Measurements from ENCODE around the gene TUBB4B. TPM values are rescaled to one million over a fixed set of nuclear protein-coding genes. Genes with fewer than 3 reads are reported as not detected.

TUBB4B gene
- total RNA-seq, 4 donors from 2014 or later = 174 to 409 (median 322) TPM

DNA sequence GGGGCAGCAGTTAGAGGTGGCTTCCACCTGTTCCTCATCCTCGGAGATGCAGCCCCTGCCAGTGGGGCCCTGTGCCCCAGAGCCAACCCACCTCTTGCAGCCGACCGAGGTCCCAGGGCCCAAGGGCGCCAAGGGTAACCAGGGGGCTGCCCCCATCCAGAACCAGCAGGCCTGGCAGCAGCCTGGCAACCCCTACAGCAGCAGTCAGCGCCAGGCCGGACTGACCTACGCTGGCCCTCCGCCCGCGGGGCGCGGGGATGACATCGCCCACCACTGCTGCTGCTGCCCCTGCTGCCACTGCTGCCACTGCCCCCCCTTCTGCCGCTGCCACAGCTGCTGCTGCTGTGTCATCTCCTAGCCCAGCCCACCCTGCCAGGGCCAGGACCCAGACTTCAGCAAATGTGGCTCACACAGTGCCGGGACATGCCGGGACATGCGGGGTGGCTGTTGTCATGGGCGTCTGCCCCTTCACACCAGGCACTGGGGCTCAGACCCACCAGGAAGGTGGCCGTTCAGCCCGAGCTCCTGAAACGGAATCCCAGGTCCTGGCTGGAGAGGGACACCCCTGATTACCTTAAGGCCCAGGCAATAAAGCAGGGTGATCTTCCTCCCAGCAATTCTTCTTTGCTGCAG lies 15.3 kb upstream of the TUBB4B start:
- no peaks in the 10 kb centered on the region for H3K27me3 ChIP-seq
- peaks cover 8 to 62% (median 19%) of the 10 kb centered on the region in 4 donors for H3K4me1 ChIP-seq
- H3K9me3 ChIP-seq = no peaks in the 10 kb centered on the region
- TF ChIP-seq, protein P1, sequence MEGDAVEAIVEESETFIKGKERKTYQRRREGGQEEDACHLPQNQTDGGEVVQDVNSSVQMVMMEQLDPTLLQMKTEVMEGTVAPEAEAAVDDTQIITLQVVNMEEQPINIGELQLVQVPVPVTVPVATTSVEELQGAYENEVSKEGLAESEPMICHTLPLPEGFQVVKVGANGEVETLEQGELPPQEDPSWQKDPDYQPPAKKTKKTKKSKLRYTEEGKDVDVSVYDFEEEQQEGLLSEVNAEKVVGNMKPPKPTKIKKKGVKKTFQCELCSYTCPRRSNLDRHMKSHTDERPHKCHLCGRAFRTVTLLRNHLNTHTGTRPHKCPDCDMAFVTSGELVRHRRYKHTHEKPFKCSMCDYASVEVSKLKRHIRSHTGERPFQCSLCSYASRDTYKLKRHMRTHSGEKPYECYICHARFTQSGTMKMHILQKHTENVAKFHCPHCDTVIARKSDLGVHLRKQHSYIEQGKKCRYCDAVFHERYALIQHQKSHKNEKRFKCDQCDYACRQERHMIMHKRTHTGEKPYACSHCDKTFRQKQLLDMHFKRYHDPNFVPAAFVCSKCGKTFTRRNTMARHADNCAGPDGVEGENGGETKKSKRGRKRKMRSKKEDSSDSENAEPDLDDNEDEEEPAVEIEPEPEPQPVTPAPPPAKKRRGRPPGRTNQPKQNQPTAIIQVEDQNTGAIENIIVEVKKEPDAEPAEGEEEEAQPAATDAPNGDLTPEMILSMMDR (IDR thresholded peaks at IDR 0.05) = no peak
- no peak for TF ChIP-seq POLR2A (IDR thresholded peaks at IDR 0.05)
- no peak overlapping the region for H3K27ac ChIP-seq
- DNase-seq = peak in 1 of 3 donors; percentile 46
- H3K36me3 ChIP-seq = no peaks in the 10 kb centered on the region
- H3K4me3 ChIP-seq = no peak overlapping the region

DNA sequence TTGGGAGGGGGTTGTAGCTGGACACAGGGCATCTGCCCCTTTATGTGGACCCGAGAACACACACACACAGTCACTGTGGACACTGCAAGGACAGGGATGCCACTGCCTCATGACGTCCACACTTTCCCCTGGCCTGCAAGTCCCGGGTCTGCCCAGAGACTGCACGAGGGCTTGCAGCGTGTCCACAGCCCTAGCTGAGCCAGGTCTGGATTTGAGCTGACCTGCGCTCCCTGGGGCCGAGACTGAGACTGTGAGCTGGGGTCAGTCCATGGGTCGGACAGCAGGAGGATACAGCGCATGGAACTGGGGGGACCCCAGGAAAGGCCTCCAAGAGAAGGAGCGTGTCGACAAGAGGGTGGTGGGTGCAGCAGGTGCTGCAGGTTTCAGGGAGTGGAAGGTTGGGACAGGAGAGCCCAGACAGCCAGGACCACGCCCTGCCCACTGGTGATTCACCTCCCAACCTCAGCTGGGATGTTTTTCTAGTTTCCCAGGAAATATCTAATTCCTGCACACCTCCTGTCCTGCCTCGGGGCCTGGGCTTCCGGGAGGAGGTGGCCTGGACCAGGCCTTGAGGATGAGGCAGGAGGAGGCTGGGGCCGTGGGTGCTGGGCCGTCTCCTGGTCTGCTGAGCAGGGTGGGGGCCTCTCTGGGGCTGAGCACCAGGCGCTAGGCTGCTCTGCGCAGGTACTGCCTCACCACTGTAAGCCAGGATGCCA lies 14.6 kb upstream of the TUBB4B start:
- TF ChIP-seq, protein P1 (IDR thresholded peaks at IDR 0.05) = no peak
- TF ChIP-seq POLR2A (IDR thresholded peaks at IDR 0.05) = no peak
- Histone ChIP-seq H3K27me3 (no peaks in the 10 kb centered on the region), H3K4me1 (peaks cover 8 to 64% (median 18%) of the 10 kb centered on the region in 4 donors), H3K9me3 (no peaks in the 10 kb centered on the region), H3K36me3 (no peaks in the 10 kb centered on the region), H3K4me3 (no peak overlapping the region), H3K27ac (peak overlapping the region in 1 of 4 donors; percentile 40)
- DNase-seq = no peak

DNA sequence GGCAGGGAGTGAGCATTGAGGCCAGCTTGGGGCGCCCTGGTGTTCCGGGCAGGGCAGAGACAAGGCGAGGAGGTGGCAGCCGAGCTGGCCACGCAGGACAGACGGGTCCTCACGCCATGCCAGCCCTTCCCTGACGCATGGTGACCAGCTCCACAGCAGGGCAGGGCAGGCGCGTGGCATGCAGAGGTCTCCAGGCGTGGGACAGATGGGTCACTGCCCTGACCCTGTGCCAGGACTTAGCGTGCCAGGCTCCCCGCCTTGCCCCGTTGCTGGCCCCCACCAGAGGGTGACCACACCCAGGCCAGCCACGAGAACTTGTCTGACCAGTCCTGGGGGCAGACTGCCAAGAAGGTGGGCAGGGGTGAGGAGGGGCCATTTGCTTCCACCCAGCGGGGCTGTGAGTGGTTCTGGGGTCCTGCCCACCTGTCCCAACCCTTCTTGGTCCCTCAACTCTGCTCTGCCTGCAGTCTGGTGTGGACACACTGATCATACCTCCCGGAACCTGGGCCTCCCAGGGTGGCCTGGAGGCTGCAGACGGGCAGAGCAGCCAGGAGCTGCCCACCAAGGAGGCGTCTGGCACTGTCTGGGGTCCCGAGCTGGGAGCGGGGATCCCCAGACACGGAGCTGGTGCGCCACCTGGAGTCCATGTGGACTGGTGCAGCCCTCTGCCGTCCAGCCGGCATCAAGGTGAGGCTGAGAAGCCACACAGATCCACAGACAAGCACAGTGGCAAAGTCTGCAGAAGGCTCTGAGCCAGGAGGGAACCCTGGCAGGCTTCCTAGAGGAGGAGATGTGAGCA lies 13.8 kb upstream of the TUBB4B start, which contains the start of gene RNF224:
TSS of gene RNF224 (plus strand) at position 449 of the 799 bp plus-strand sequence. CDS start 834 bp downstream, outside the sequence.
- Histone ChIP-seq H3K27me3 (no peaks in the 10 kb centered on the region), H3K4me3 (no peak within 1 kb of the TSS), H3K36me3 (no peaks in the 10 kb centered on the region), H3K27ac (peak within 1 kb of the TSS in 1 of 4 donors; percentile 40), H3K4me1 (peaks cover 8 to 67% (median 15%) of the 10 kb centered on the region in 4 donors), H3K9me3 (no peaks in the 10 kb centered on the region)
- TF ChIP-seq POLR2A (IDR thresholded peaks at IDR 0.05) = no peak
- TF ChIP-seq, protein P1 (IDR thresholded peaks at IDR 0.05) = peak; percentile 89 to 98 (median 93)
- DNase-seq = peak; percentile 75 to 92 (median 90)

DNA sequence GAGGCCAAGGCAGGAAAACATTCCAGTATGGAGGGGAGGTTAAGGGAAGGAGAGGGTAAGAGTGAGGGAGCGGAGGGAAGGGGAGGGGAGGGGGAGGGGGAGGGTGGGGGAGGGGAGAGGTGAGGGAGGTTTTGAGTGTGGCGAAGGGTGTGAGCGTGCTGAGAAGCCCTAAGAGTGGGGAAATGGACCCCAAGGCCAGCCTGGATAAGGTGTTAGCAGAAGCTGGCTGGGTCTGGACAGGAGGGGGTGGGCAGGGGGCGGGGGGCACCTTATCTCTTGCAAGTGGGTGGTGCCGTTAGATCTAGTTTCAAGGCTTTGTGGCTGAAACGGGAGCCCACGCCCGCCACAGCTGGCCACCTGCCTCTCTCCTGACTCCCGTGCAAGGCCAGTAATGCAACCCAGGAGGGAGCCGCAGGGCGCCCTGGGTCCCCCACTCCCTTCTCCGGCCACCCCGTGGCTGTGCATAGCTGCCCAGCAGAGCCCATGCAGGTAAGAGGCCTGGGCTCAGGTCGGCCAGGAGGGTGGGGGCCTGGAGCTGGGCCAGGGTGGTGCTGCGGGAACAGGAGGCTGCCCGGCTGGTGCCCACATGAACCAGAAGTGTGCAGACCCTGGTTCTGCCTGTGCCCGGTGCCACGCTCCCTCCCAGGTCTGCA lies 13.1 kb upstream of the TUBB4B start:
- H3K27ac ChIP-seq = no peak overlapping the region
- H3K4me1 ChIP-seq = peaks cover under 1 to 66% (median 12%) of the 10 kb centered on the region in 4 donors
- H3K4me3 ChIP-seq = no peak overlapping the region

More for the DNA sequence above, 13.1 kb upstream of the TUBB4B start:
- peaks cover 0 to under 1% of the 10 kb centered on the region in 2 donors for H3K27me3 ChIP-seq
- H3K9me3 ChIP-seq = peaks cover 0 to 2% (median 0%) of the 10 kb centered on the region in 4 donors
- no peak for TF ChIP-seq POLR2A (IDR thresholded peaks at IDR 0.05)
- TF ChIP-seq, protein P1 (IDR thresholded peaks at IDR 0.05) = no peak
- DNase-seq = no peak
- H3K36me3 ChIP-seq = no peaks in the 10 kb centered on the region

Measured in Peyer's patch (tissue), 4 donors.